ENCODE results near the gene TNFAIP8L2.

The TNFAIP8L2 gene

GRCh38 chr1:151144474-151145303, 11.8 kb upstream of the TNFAIP8L2 start:
- no peak for FAIRE-seq
- no peak for DNase-seq (ENCODE audit: insufficient read length, low spot score)
- TF ChIP-seq TAF1 (IDR thresholded peaks at IDR 0.05; ENCODE audit: low read depth, low read length) (no peak), POU2F2 (IDR thresholded peaks at IDR 0.05; ENCODE audit: low read depth, low read length) (no peak), POLR2AphosphoS5 (IDR thresholded peaks at IDR 0.05; ENCODE audit: low read depth, low read length) (no peak)

- TF ChIP-seq POU2F2 (IDR thresholded peaks at IDR 0.05; ENCODE audit: low read depth, low read length) (no peak), POLR2AphosphoS5 (IDR thresholded peaks at IDR 0.05; ENCODE audit: low read depth, low read length) (no peak), POLR2A (IDR thresholded peaks at IDR 0.05; ENCODE audit: low read depth, low read length) (no peak), PAX5 (IDR thresholded peaks at IDR 0.05; ENCODE audit: insufficient read depth, low read length, severe bottlenecking) (no peak), TAF1 (IDR thresholded peaks at IDR 0.05; ENCODE audit: low read depth, low read length) (no peak), SPI1 (IDR thresholded peaks at IDR 0.05; ENCODE audit: low read depth, low read length) (no peak)
- DNase-seq (ENCODE audit: insufficient read length, low spot score) (no peak), FAIRE-seq (no peak)
Observed at GRCh38 chr1:151145304-151146071, 11.0 kb upstream of the TNFAIP8L2 start.

- DNase-seq (ENCODE audit: insufficient read length, low spot score) (no peak), FAIRE-seq (no peak)
- TF ChIP-seq POU2F2 (IDR thresholded peaks at IDR 0.05; ENCODE audit: low read depth, low read length): no peak
- no peak for TF ChIP-seq POLR2AphosphoS5 (IDR thresholded peaks at IDR 0.05; ENCODE audit: low read depth, low read length)
- no peak for TF ChIP-seq SPI1 (IDR thresholded peaks at IDR 0.05; ENCODE audit: low read depth, low read length)
- TF ChIP-seq POLR2A (IDR thresholded peaks at IDR 0.05; ENCODE audit: low read depth, low read length): no peak
- no peak for TF ChIP-seq PAX5 (IDR thresholded peaks at IDR 0.05; ENCODE audit: insufficient read depth, low read length, severe bottlenecking)
- no peak for TF ChIP-seq TAF1 (IDR thresholded peaks at IDR 0.05; ENCODE audit: low read depth, low read length)
Observed at GRCh38 chr1:151146072-151146411, 10.4 kb upstream of the TNFAIP8L2 start.

GRCh38 chr1:151146412-151147131, 9.9 kb upstream of the TNFAIP8L2 start, which contains the start of gene SEMA6C:
SEMA6C (minus strand) TSS chr1:151146631; CDS start chr1:151142621, 4,010 bp downstream.
- peak; percentile 94 for FAIRE-seq
- TF ChIP-seq POU2F2 (IDR thresholded peaks at IDR 0.05; ENCODE audit: low read depth, low read length) (no peak), POLR2AphosphoS5 (IDR thresholded peaks at IDR 0.05; ENCODE audit: low read depth, low read length) (no peak), PAX5 (IDR thresholded peaks at IDR 0.05; ENCODE audit: insufficient read depth, low read length, severe bottlenecking) (no peak), TAF1 (IDR thresholded peaks at IDR 0.05; ENCODE audit: low read depth, low read length) (no peak), SPI1 (IDR thresholded peaks at IDR 0.05; ENCODE audit: low read depth, low read length) (no peak), POLR2A (IDR thresholded peaks at IDR 0.05; ENCODE audit: low read depth, low read length) (no peak)

GRCh38 chr1:151147132-151147503, 9.3 kb upstream of the TNFAIP8L2 start:
- DNase-seq (ENCODE audit: insufficient read length, low spot score): no peak
- peak; percentile 69 for FAIRE-seq

More at GRCh38 chr1:151146412-151147131, 9.9 kb upstream of the TNFAIP8L2 start, which contains the start of gene SEMA6C:
- DNase-seq (ENCODE audit: insufficient read length, low spot score): peak; percentile 90

GRCh38 chr1:151147665-151148064, 8.8 kb upstream of the TNFAIP8L2 start:
- FAIRE-seq (no peak), DNase-seq (ENCODE audit: insufficient read length, low spot score) (no peak)
- no peak for TF ChIP-seq SPI1 (IDR thresholded peaks at IDR 0.05; ENCODE audit: low read depth, low read length)
- no peak for TF ChIP-seq POU2F2 (IDR thresholded peaks at IDR 0.05; ENCODE audit: low read depth, low read length)
- TF ChIP-seq POLR2AphosphoS5 (IDR thresholded peaks at IDR 0.05; ENCODE audit: low read depth, low read length): no peak
- no peak for TF ChIP-seq PAX5 (IDR thresholded peaks at IDR 0.05; ENCODE audit: insufficient read depth, low read length, severe bottlenecking)
- no peak for TF ChIP-seq TAF1 (IDR thresholded peaks at IDR 0.05; ENCODE audit: low read depth, low read length)
- TF ChIP-seq POLR2A (IDR thresholded peaks at IDR 0.05; ENCODE audit: low read depth, low read length): no peak

More at GRCh38 chr1:151147132-151147503, 9.3 kb upstream of the TNFAIP8L2 start:
- TF ChIP-seq TAF1 (IDR thresholded peaks at IDR 0.05; ENCODE audit: low read depth, low read length) (no peak), PAX5 (IDR thresholded peaks at IDR 0.05; ENCODE audit: insufficient read depth, low read length, severe bottlenecking) (no peak), POU2F2 (IDR thresholded peaks at IDR 0.05; ENCODE audit: low read depth, low read length) (no peak), POLR2A (IDR thresholded peaks at IDR 0.05; ENCODE audit: low read depth, low read length) (no peak), SPI1 (IDR thresholded peaks at IDR 0.05; ENCODE audit: low read depth, low read length) (no peak), POLR2AphosphoS5 (IDR thresholded peaks at IDR 0.05; ENCODE audit: low read depth, low read length) (no peak)

GRCh38 chr1:151157067-151157531, 650 bp downstream of the TNFAIP8L2 start:
- peak; percentile 78 for FAIRE-seq
- TF ChIP-seq PAX5 (IDR thresholded peaks at IDR 0.05; ENCODE audit: insufficient read depth, low read length, severe bottlenecking) (no peak), POLR2A (IDR thresholded peaks at IDR 0.05; ENCODE audit: low read depth, low read length) (peak; percentile 70; the same call in 1 of the 2 replicates), SPI1 (IDR thresholded peaks at IDR 0.05; ENCODE audit: low read depth, low read length) (0 out of 2 replicates have a peak, but pooled peaks have one; percentile 6), POLR2AphosphoS5 (IDR thresholded peaks at IDR 0.05; ENCODE audit: low read depth, low read length) (no peak; the same call in 1 of the 2 replicates), POU2F2 (IDR thresholded peaks at IDR 0.05; ENCODE audit: low read depth, low read length) (no peak), TAF1 (IDR thresholded peaks at IDR 0.05; ENCODE audit: low read depth, low read length) (no peak)
- no peak for DNase-seq (ENCODE audit: insufficient read length, low spot score)

GRCh38 chr1:151158326-151158725, 1.9 kb downstream of the TNFAIP8L2 start:
- TF ChIP-seq POLR2AphosphoS5 (IDR thresholded peaks at IDR 0.05; ENCODE audit: low read depth, low read length) (no peak), POU2F2 (IDR thresholded peaks at IDR 0.05; ENCODE audit: low read depth, low read length) (no peak), PAX5 (IDR thresholded peaks at IDR 0.05; ENCODE audit: insufficient read depth, low read length, severe bottlenecking) (no peak), POLR2A (IDR thresholded peaks at IDR 0.05; ENCODE audit: low read depth, low read length) (no peak), TAF1 (IDR thresholded peaks at IDR 0.05; ENCODE audit: low read depth, low read length) (no peak), SPI1 (IDR thresholded peaks at IDR 0.05; ENCODE audit: low read depth, low read length) (no peak)
- DNase-seq (ENCODE audit: insufficient read length, low spot score) (no peak), FAIRE-seq (no peak)

All from GM12891 (cell line).